ENCODE measurements around the gene NRAS. TPM values are rescaled to one million over a fixed set of nuclear protein-coding genes. Genes with fewer than 3 reads are reported as not detected.

Gene NRAS
- total and polyA plus RNA-seq, 8 donors, result 9.2 to 62.1 (median 23.1) TPM

DNA sequence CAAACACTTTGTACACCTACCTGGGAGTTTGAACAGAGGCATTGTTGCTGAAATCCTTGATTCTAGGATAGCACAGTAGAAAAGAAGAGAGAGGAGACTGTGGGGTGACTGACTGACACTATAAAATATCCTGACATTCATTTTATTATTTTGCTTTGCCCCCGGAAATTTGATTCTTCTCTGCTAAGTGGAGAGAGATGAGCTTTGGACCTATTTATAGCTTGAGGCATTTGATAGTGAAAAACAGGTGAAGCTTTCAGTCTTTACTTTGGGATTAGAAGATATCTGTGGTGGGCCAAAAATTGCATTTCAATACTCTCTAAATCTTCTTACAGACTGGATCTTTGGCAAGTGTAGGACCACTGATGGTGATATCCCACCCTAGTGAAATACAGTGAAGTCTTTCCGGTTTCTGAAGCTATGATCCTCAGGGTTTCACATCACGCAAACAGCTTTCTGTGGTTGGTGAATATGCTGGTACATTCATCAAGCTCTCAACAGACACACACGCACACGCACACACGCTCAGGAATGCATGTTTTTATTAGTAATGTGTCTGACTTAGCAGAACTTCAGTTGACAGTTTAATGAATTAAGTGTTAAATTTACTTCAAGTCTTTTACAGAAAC, 21.0 kb downstream of the NRAS start, which contains the start of gene AMPD1:
Gene AMPD1, minus strand, starts transcription at position 117 of the 629 bp plus-strand sequence. Its CDS starts 75 bp downstream, at position 42.
- DNase-seq, result no peak

DNA sequence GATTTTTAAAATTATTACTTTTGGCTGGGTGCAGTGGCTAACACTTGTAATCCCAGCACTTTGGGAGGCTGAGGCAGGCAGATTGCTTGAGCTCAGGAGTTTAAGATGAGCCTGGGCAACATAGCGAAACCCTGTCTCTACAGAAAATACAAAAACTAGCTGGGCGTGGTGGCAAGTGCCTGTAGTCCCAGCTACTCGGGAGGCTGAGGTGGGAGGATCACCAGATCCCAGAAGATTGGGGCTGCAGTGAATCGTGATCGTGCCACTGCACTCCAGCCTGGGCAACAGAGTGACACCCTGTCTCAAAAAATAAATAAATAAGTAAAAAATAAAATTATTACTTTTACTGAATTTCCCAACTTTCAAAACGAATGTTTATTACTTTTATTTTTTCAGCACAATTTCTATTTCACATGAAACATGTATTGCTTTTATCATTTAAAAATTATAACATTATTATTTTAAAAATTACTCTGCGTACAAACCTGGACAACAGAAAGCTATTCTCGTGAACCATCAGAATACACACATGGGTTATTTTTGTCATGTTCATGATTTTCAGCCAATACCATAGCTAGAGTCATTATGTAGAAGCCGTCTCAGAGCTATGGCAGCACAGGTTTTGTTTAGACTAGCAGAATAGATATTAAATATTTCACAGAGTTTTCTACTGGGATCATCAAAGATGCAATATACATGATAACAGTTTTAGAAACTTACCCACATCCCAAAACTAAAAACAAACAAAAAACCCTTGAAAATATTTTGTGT, 21.8 kb downstream of the NRAS start:
- intact Hi-C loops (cut with DNase I; ENCODE audit: low total_unique reads), result no loop called here
- TF ChIP-seq EP300 (IDR thresholded peaks at IDR 0.05) (no peak), POLR2A (IDR thresholded peaks at IDR 0.05) (no peak), POLR2AphosphoS5 (IDR thresholded peaks at IDR 0.05) (no peak)
- TF ChIP-seq, protein P1, sequence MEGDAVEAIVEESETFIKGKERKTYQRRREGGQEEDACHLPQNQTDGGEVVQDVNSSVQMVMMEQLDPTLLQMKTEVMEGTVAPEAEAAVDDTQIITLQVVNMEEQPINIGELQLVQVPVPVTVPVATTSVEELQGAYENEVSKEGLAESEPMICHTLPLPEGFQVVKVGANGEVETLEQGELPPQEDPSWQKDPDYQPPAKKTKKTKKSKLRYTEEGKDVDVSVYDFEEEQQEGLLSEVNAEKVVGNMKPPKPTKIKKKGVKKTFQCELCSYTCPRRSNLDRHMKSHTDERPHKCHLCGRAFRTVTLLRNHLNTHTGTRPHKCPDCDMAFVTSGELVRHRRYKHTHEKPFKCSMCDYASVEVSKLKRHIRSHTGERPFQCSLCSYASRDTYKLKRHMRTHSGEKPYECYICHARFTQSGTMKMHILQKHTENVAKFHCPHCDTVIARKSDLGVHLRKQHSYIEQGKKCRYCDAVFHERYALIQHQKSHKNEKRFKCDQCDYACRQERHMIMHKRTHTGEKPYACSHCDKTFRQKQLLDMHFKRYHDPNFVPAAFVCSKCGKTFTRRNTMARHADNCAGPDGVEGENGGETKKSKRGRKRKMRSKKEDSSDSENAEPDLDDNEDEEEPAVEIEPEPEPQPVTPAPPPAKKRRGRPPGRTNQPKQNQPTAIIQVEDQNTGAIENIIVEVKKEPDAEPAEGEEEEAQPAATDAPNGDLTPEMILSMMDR (IDR thresholded peaks at IDR 0.05), result no peak
- H3K27ac ChIP-seq, result no peak overlapping the region

More for the DNA sequence above, 21.0 kb downstream of the NRAS start, which contains the start of gene AMPD1:
- intact Hi-C loops (cut with DNase I; ENCODE audit: low total_unique reads), result no loop called here
- 71 to 84% (median 81%) methylated on average over 6 of the region's 6 CpGs for WGBS, 5 donors
- H3K27me3 ChIP-seq, result peaks cover 0 to 3% (median 0%) of the 10 kb centered on the region in 3 donors
- TF ChIP-seq POLR2A (IDR thresholded peaks at IDR 0.05), result no peak
- no peak for TF ChIP-seq POLR2AphosphoS5 (IDR thresholded peaks at IDR 0.05)
- TF ChIP-seq, protein P1 (IDR thresholded peaks at IDR 0.05), result no peak
- no peak for TF ChIP-seq EP300 (IDR thresholded peaks at IDR 0.05)
- H3K4me1 ChIP-seq, result no peaks in the 10 kb centered on the region
- H3K4me3 ChIP-seq, result no peak within 1 kb of the TSS
- H3K36me3 ChIP-seq, result no peaks in the 10 kb centered on the region
- no peak within 1 kb of the TSS for H3K27ac ChIP-seq
- H3K9me3 ChIP-seq, result no peaks in the 10 kb centered on the region

DNA sequence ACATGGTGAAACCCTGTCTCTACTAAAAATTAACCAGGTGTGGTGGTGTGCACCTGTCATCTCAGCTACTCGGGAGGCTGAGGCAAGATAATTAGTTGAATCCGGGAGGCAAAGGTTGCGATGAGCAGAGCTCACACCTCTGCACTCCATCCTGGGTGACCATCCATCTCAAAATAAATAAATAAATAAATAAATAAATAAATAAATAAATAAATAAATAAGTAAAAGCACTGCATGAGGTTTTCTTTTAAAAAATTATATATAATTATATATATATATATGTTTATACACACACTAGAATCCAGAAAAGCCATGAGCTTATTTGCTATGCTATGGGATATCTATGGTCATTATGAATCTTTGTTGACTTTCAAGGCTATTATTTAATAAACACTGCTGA, 23.6 kb downstream of the NRAS start:
- no peak for TF ChIP-seq POLR2AphosphoS5 (IDR thresholded peaks at IDR 0.05)
- TF ChIP-seq EP300 (IDR thresholded peaks at IDR 0.05), result no peak
- TF ChIP-seq POLR2A (IDR thresholded peaks at IDR 0.05), result no peak
- TF ChIP-seq, protein P1 (IDR thresholded peaks at IDR 0.05), result no peak
- Histone ChIP-seq H3K9me3 (no peaks in the 10 kb centered on the region), H3K4me1 (no peaks in the 10 kb centered on the region), H3K27ac (no peak overlapping the region), H3K36me3 (no peaks in the 10 kb centered on the region), H3K27me3 (peaks cover 0 to 14% (median 0%) of the 10 kb centered on the region in 3 donors), H3K4me3 (no peak overlapping the region)
- no peak for DNase-seq
- WGBS, 5 donors, result 91 to 96% (median 92%) methylated on average over 3 of the region's 3 CpGs
- intact Hi-C loops (cut with DNase I; ENCODE audit: low total_unique reads), result no loop called here

More for the DNA sequence above, 21.8 kb downstream of the NRAS start:
- H3K9me3 ChIP-seq, result no peaks in the 10 kb centered on the region
- peaks cover 0 to 3% (median 0%) of the 10 kb centered on the region in 3 donors for H3K27me3 ChIP-seq
- 79 to 86% (median 84%) methylated on average over 9 of the region's 9 CpGs for WGBS, 5 donors
- no peaks in the 10 kb centered on the region for H3K36me3 ChIP-seq
- H3K4me1 ChIP-seq, result no peaks in the 10 kb centered on the region
- H3K4me3 ChIP-seq, result no peak overlapping the region
- no peak for DNase-seq

DNA sequence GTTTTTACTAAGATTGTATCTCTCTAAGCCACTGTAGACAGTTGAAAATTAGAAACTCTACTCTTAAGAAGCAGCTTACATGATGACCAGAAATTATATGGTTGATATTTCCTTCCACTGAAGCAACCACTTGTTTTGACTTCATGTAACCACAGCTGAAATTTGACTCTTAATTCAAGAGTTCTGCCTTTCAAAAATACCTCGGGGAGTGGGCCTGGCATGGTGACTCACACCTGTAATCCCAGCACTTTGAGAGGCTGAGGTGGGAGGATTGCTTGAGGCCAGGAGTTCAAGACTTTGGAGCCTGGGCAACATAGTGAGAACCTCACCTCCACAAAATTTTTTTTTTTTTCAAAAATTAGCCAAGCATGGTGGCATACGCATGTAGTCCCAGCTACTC, 25.5 kb downstream of the NRAS start:
- no peak for DNase-seq
- TF ChIP-seq EP300 (IDR thresholded peaks at IDR 0.05) (no peak), POLR2AphosphoS5 (IDR thresholded peaks at IDR 0.05) (no peak), POLR2A (IDR thresholded peaks at IDR 0.05) (no peak)
- TF ChIP-seq, protein P1 (IDR thresholded peaks at IDR 0.05), result no peak
- Histone ChIP-seq H3K4me3 (no peak overlapping the region), H3K4me1 (no peaks in the 10 kb centered on the region), H3K9me3 (no peaks in the 10 kb centered on the region), H3K36me3 (no peaks in the 10 kb centered on the region), H3K27me3 (peaks cover 0 to 23% (median 0%) of the 10 kb centered on the region in 3 donors), H3K27ac (no peak overlapping the region)
- intact Hi-C loops (cut with DNase I; ENCODE audit: low total_unique reads), result no loop called here
- WGBS, 5 donors, result 66 to 85% (median 73%) methylated on average over 2 of the region's 2 CpGs
